RWPE1 (cell line): ENCODE measurements around the gene ZNF212.

Experiments
- CTCF ChIA-PET: fragments of 350-600 bp; sonication (Branson Sonifier 250); formaldehyde crosslinking; extraction: SDS; loops from one replicate; lab custom pipeline; 2021; lab: Yijun Ruan, JAX
- POLR2A ChIA-PET: fragments of 400-600 bp; formaldehyde crosslinking; extraction: SDS; loops from one replicate; lab custom pipeline; 2020; ENCODE audit warnings: antibody characterized with exemption; ENCODE audit not compliant: low non-redundant PET; lab: Yijun Ruan, JAX
- DNase-seq: peaks from one replicate; pipeline ENCODE4 v3.0.0; 2012; ENCODE audit warnings: low spot score
- H3K27ac ChIP-seq: fragments of 450-650 bp; 2 replicates; pipeline ENCODE4 v1.5.1; 2017
- TF ChIP-seq, protein P1 (sequence below): fragments of 450-650 bp; conservative IDR thresholded peaks from 2 replicates; pipeline ENCODE4 v1.5.1; 2017; ENCODE audit warnings: low read depth, mild to moderate bottlenecking

Gene ZNF212

DNA sequence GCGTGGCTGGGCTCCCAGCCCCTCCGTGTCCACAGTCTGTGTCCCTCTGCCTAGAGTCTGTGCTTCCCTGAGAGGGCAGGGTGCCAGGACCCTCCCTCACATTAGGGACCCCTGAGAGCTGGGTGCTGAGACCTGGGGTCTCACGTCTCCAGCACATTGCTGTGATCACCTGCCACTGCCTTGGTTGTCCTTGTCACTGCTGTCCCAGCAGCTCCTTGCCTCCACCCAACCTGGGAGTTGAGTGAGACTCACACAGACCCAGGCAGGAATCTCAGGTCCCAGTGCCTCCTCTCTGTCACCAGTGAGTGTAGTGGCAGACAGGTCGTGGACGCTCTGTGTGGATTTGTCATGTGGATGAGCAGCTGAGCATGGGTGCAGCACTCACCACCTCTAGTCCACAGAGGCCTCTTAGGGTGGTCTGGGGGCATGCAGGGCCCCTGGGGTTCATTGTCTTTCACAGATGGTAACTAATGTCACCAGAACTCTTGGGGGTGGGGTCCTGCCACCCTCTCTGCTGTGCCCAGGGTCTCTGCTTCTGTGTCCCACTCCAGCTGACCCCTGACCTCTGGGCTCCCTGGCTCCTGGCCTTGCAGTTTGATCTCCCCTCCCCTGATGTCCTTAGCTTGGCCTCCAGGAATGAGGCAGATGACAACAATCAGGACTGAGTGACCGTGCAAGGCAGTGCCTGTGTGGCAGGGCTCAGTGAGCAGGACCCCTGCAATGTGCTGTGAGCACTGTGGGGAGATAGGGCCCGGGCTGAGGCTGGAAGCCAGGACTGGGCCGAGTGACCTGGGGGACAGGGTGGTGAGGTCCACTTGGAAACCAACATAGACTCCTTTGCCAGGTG is 41.4 kb downstream of the ZNF212 start:
- no peak overlapping the region for H3K27ac ChIP-seq
- no peak for DNase-seq
- TF ChIP-seq, protein P1, sequence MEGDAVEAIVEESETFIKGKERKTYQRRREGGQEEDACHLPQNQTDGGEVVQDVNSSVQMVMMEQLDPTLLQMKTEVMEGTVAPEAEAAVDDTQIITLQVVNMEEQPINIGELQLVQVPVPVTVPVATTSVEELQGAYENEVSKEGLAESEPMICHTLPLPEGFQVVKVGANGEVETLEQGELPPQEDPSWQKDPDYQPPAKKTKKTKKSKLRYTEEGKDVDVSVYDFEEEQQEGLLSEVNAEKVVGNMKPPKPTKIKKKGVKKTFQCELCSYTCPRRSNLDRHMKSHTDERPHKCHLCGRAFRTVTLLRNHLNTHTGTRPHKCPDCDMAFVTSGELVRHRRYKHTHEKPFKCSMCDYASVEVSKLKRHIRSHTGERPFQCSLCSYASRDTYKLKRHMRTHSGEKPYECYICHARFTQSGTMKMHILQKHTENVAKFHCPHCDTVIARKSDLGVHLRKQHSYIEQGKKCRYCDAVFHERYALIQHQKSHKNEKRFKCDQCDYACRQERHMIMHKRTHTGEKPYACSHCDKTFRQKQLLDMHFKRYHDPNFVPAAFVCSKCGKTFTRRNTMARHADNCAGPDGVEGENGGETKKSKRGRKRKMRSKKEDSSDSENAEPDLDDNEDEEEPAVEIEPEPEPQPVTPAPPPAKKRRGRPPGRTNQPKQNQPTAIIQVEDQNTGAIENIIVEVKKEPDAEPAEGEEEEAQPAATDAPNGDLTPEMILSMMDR = no peak
- ChIA-PET CTCF (no interaction called here), POLR2A (no interaction called here)

DNA sequence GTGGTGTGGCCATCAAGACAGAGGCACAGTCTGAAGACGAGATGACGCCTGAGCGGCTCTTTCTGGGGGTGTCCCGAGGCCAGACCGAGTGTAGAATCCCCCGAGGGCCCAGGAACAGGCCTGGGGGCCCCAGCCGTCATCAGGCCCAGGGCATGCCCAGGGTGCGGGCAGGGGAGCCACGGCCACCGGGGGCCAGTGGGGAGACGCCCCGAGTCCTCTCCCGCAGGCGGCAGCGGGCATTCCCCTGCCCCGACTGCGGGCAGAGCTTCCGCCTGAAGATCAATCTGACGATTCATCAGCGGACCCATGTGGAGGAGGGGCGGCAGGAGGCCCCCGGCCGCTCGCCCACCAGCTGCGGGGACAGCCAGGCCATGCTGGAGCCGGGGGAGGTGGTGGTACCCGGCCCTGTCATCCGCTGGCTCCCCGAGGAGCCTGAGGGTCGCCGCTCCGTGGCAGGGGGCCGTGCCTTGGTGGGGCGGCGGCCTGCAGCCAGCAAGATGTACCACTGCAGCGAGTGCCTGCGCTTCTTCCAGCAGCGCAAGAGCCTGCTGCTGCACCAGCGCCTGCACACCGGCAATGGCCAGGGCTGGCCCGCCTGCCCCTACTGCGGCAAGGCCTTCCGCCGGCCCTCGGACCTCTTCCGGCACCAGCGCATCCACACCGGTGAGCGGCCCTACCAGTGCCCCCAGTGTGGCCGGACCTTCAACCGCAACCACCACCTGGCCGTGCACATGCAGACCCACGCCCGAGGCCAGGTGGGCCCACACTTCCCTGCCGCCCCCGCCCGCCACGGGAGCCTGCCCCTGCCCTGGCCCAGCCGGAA is 42.3 kb downstream of the ZNF212 start:
- TF ChIP-seq, protein P1 = no peak
- ChIA-PET CTCF (no interaction called here), POLR2A (no interaction called here)
- no peak for DNase-seq
- H3K27ac ChIP-seq = no peak overlapping the region; the same call in 1 of the 2 replicates

DNA sequence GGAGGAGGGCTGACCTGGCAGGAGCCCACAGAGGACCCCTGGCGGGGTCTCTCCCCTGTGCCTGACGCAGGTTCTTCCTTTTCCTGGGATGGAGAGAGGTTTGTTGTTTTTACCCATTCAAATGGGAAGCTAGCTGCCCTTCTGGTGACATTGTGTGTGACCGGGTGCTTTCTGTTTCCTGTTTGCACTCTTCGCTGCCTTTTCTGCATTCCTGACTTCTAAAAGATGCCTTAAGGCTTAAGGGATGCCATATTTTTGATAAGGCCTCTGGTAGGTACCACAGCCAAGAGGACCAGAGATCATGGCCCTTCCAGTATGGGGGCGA is 42.8 kb downstream of the ZNF212 start:
- ChIA-PET POLR2A (no interaction called here), CTCF (no interaction called here)
- no peak for DNase-seq
- H3K27ac ChIP-seq = no peak overlapping the region; the same call in 1 of the 2 replicates
- TF ChIP-seq, protein P1 = no peak

DNA sequence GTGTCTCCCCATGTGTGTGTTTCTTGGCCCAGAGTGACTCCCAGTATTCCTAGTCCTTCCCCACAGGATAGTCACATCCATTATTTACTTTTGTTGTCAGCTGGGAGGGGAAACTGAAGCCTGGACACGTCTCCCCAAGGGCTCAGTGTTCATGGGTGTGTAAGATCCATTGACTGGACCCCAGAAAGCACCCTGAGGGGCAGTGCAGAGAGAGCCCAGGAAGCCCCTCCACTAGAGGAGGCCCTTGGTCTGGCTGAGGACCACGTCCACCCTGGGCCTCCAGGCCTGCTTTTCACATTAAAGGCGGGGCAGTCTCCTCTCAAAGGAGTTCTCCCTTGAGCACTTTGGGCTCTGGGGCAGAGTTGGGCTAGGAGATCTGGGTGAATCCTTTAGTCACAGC is 43.9 kb downstream of the ZNF212 start:
- TF ChIP-seq, protein P1 = no peak
- DNase-seq = no peak
- CTCF ChIA-PET = no interaction called here
- POLR2A ChIA-PET = no interaction called here
- no peak overlapping the region for H3K27ac ChIP-seq

DNA sequence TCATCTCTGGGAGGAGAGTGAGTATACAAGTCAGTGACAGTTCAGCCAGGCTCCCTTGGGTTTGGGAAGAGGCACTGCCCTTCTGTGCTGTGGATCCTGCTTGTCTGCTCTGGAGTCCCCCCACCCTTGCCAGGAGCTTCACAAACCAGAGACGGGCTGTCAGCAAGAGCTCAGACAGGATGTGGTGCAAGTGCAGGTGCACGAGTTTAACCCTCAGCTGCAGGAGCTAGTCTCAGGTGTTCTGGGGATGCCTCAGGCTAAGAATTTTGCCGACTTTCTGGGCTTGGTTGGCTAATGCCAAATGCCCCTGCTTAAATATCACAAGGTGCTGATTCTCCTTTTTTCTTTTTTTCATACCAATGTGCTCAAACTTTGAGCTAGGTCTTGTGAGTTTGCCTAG is 44.9 kb downstream of the ZNF212 start:
- CTCF ChIA-PET = interaction anchor here (0.6 kb wide), 1 partner anchor 175 kb away, joined by 3 read pairs; no protein-coding TSS in a partner anchor
- H3K27ac ChIP-seq = peak overlapping the region; percentile 25
- TF ChIP-seq, protein P1 = no peak
- DNase-seq = no peak
- POLR2A ChIA-PET = no interaction called here

DNA sequence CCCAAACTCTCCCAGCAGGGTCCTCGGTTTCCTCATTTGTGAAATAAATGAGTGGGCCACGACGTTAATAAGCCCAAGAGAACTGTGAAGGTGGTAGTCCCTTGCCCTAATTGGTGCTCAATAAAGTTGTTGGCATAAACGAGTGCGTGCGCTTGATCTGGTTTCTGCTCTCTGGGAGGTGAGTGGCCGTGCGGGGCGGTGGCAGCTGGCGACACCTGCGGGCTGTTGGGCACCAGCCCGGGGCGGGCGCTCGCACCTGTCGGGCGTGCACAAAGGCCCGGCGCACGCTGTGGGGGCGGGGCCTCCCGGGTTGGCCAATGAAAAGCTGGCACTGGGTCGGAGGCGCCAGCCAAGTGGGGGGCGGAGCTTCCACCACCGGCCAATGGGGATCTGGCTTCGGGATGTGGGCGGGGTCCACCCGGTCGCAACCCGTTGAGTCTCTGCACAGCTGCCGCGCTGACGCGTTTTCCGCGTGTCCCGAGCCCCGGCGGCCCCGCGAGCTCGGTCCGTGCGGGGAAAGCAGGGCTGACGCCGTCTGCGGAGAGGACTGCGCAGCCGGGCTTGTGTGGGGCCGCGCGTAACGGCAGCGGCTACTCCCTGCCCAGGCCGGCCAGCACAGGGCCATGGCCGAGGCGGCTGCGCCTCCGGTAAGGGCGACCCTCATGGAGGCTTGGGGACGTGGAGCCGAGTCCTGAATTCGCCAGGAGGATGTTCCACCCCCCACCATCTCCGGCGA is 45.6 kb downstream of the ZNF212 start:
- TF ChIP-seq, protein P1 = no peak
- peak overlapping the region; percentile 25 for H3K27ac ChIP-seq
- ChIA-PET POLR2A (no interaction called here), CTCF (interaction anchor here (0.6 kb wide), 1 partner anchor 174 kb away, joined by 3 read pairs; no protein-coding TSS in a partner anchor)
- peak; percentile 97 for DNase-seq
